Vagina (tissue), 2 donors: ENCODE data around the gene UNC93B1.

Experiments used
- CTCF ChIP-seq, 3 experiments: fragments of 450-650 bp in 2 of 3; fragments of 200-600 bp in 1 of 3; sonication (generic) in 1 of 3; IDR thresholded peaks; one replicate each; pipeline ENCODE4 v1.5.1; 2017 to 2019; ENCODE audit warnings: antibody characterized with exemption in 3 of 3, mild to moderate bottlenecking in 2 of 3, moderate library complexity in 2 of 3
- POLR2A ChIP-seq, 2 donors: fragments of 450-650 bp; IDR thresholded peaks; one replicate each; pipeline ENCODE4 v1.6.1; 2017; ENCODE audit warnings: antibody characterized with exemption in 2 of 2, mild to moderate bottlenecking in 2 of 2, moderate library complexity in 2 of 2
- POLR2AphosphoS5 ChIP-seq, 2 donors: sonication (generic); formaldehyde crosslinking; IDR thresholded peaks; one replicate each; pipeline ENCODE4 v1.9.0; 2017; ENCODE audit warnings: antibody characterized with exemption in 2 of 2, mild to moderate bottlenecking in 2 of 2, low read depth in 1 of 2; ENCODE audit not compliant: insufficient read depth in 1 of 2

GRCh38 chr11:67996622-67997474, 7.0 kb downstream of the UNC93B1 start:
- TF ChIP-seq CTCF (IDR thresholded peaks at IDR 0.05) (no peak), POLR2AphosphoS5 (IDR thresholded peaks at IDR 0.05; ENCODE audit: insufficient read depth in 1 of 2, low read depth in 1 of 2) (no peak), POLR2A (IDR thresholded peaks at IDR 0.05) (no peak)
